Measurements from ENCODE around the gene EXOC3L2. TPM values are rescaled to one million over a fixed set of nuclear protein-coding genes. Genes with fewer than 3 reads are reported as not detected.
"Not testable (repeated sequence)": the region's sequence is repeated elsewhere in the genome, so short reads cannot be mapped to it uniquely, and the experiment has no call there.

The EXOC3L2 gene
- total RNA-seq, 1 experiment from 2014 or later: not detected

DNA sequence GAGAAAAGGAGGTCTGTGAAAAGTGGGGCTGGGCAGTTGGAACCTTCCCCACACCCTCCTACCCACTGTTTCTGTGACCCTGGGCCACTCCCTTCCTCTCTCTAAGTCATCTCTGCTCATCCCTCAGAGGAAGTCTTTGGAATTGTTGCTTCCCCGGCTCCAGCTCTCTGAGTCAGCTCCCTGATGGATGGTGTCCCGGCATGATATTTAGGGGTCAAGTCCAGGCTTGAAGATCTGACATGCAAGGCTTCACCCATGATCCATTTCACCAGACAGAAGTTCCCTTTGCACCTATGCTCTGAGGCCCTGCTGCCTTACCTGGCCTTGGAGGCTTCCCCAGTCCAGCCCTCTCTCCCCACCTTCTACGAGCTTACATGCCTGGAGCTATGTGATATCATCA is 13.3 kb downstream of the EXOC3L2 start:
- no peak overlapping the region for H3K27ac ChIP-seq (ENCODE audit: low read depth, low read length)
- ChIA-PET CTCF (no interaction called here), RAD21 (ENCODE audit: low non-redundant PET in 1 of 2, low total read pairs in 2 of 2, uncharacterized antibody in 2 of 2, unreplicated experiment in 2 of 2) (no interaction called here), POLR2A (no interaction called here)
- H4K20me1 ChIP-seq (ENCODE audit: insufficient read depth): no peaks in the 10 kb centered on the region
- no peaks in the 10 kb centered on the region for H3K27me3 ChIP-seq (ENCODE audit: insufficient read depth, low read length)
- H3K4me2 ChIP-seq (ENCODE audit: low read length): no peak overlapping the region
- H3K9ac ChIP-seq (ENCODE audit: low read length): no peak overlapping the region
- H3K4me3 ChIP-seq (replicated peaks in 1 of 2; ENCODE audit: low read depth in 1 of 2, low read length in 2 of 2): no peak overlapping the region
- H2AFZ ChIP-seq (ENCODE audit: low read depth, low read length, poor library complexity, severe bottlenecking): no peak overlapping the region
- DNase-seq (ENCODE audit: low read depth, low spot score): no peak
- TF ChIP-seq, protein P1, sequence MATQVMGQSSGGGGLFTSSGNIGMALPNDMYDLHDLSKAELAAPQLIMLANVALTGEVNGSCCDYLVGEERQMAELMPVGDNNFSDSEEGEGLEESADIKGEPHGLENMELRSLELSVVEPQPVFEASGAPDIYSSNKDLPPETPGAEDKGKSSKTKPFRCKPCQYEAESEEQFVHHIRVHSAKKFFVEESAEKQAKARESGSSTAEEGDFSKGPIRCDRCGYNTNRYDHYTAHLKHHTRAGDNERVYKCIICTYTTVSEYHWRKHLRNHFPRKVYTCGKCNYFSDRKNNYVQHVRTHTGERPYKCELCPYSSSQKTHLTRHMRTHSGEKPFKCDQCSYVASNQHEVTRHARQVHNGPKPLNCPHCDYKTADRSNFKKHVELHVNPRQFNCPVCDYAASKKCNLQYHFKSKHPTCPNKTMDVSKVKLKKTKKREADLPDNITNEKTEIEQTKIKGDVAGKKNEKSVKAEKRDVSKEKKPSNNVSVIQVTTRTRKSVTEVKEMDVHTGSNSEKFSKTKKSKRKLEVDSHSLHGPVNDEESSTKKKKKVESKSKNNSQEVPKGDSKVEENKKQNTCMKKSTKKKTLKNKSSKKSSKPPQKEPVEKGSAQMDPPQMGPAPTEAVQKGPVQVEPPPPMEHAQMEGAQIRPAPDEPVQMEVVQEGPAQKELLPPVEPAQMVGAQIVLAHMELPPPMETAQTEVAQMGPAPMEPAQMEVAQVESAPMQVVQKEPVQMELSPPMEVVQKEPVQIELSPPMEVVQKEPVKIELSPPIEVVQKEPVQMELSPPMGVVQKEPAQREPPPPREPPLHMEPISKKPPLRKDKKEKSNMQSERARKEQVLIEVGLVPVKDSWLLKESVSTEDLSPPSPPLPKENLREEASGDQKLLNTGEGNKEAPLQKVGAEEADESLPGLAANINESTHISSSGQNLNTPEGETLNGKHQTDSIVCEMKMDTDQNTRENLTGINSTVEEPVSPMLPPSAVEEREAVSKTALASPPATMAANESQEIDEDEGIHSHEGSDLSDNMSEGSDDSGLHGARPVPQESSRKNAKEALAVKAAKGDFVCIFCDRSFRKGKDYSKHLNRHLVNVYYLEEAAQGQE (IDR thresholded peaks at IDR 0.05; ENCODE audit: low read depth): no peak
- TF ChIP-seq SP1 (IDR thresholded peaks at IDR 0.05; ENCODE audit: low read depth): no peak
- TF ChIP-seq POLR2A (IDR thresholded peaks at IDR 0.05; ENCODE audit: borderline replicate concordance, extremely low read depth, insufficient read depth, insufficient read length): no peak
- TF ChIP-seq, protein P2, sequence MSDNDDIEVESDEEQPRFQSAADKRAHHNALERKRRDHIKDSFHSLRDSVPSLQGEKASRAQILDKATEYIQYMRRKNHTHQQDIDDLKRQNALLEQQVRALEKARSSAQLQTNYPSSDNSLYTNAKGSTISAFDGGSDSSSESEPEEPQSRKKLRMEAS (IDR thresholded peaks at IDR 0.05): no peak
- no peak for TF ChIP-seq EGR1 (IDR thresholded peaks at IDR 0.05; ENCODE audit: low read depth)
- no peak for TF ChIP-seq CBX3 (IDR thresholded peaks at IDR 0.05; ENCODE audit: low read depth)
- TF ChIP-seq TCF7L2 (IDR thresholded peaks at IDR 0.05; ENCODE audit: borderline replicate concordance, extremely low read depth, insufficient read depth, insufficient read length): no peak
- TF ChIP-seq ELF1 (IDR thresholded peaks at IDR 0.05; ENCODE audit: borderline replicate concordance, low read depth): no peak
- no TSS peak for BruUV-seq (replicated peaks)
- no peaks in the 10 kb centered on the region for H3K36me3 ChIP-seq (ENCODE audit: control insufficient read depth in 1 of 2, insufficient read depth in 2 of 2, low read length in 2 of 2)
- H3K9me3 ChIP-seq (ENCODE audit: control insufficient read depth in 1 of 2, insufficient read depth in 1 of 2, low read depth in 1 of 2, low read length in 2 of 2): no peaks in the 10 kb centered on the region
- H3K9me2 ChIP-seq (ENCODE audit: insufficient read depth): no peaks in the 10 kb centered on the region
- peaks cover 0 to 5% of the 10 kb centered on the region in 2 experiments; a peak in 1 of 4 replicates for H3K4me1 ChIP-seq (ENCODE audit: control insufficient read depth in 1 of 2, insufficient read depth in 2 of 2, low read length in 2 of 2)
- ATAC-seq: no peak
- intact Hi-C loops (cut with micrococcal nuclease): no loop called here
- H3K79me2 ChIP-seq (ENCODE audit: insufficient read depth, low read length): no peaks in the 10 kb centered on the region

DNA sequence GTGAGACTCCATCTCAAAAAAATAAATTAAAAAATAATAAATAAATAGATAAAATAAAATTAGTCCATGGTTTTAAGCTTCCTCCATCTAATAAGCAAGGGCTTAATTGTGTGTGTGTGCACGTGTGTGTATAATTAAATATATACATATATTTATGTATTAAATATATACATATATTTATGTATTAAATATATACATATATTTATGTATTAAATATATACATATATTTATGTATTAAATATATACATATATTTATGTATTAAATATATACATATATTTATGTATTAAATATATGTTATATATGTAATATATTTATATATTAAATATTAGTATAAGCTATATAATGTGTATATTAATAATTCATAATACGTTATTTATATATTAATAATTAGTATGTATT is 16.2 kb downstream of the EXOC3L2 start:
- H3K79me2 ChIP-seq (ENCODE audit: insufficient read depth, low read length); CTCF ChIA-PET; H3K9me2 ChIP-seq (ENCODE audit: insufficient read depth); H2AFZ ChIP-seq (ENCODE audit: low read depth, low read length, poor library complexity, severe bottlenecking); intact Hi-C loops (cut with micrococcal nuclease); H3K36me3 ChIP-seq (ENCODE audit: control insufficient read depth in 1 of 2, insufficient read depth in 2 of 2, low read length in 2 of 2); POLR2A ChIA-PET; H3K27ac ChIP-seq (ENCODE audit: low read depth, low read length); H3K27me3 ChIP-seq (ENCODE audit: insufficient read depth, low read length); BruUV-seq (replicated peaks); RAD21 ChIA-PET (ENCODE audit: low non-redundant PET in 1 of 2, low total read pairs in 2 of 2, uncharacterized antibody in 2 of 2, unreplicated experiment in 2 of 2); H3K9ac ChIP-seq (ENCODE audit: low read length); H3K4me2 ChIP-seq (ENCODE audit: low read length); H4K20me1 ChIP-seq (ENCODE audit: insufficient read depth); DNase-seq (ENCODE audit: low read depth, low spot score); H3K9me3 ChIP-seq (ENCODE audit: control insufficient read depth in 1 of 2, insufficient read depth in 1 of 2, low read depth in 1 of 2, low read length in 2 of 2); H3K4me3 ChIP-seq (replicated peaks in 1 of 2; ENCODE audit: low read depth in 1 of 2, low read length in 2 of 2); ATAC-seq; H3K4me1 ChIP-seq (ENCODE audit: control insufficient read depth in 1 of 2, insufficient read depth in 2 of 2, low read length in 2 of 2): not testable (repeated sequence)

Measured in HCT116 (cell line).